Mesenteric fat pad (tissue), 1 donor: ENCODE data around the gene TBC1D22A. TPM values are rescaled to one million over a fixed set of nuclear protein-coding genes. Genes with fewer than 3 reads are reported as not detected.
"Not testable (repeated sequence)": the region's sequence is repeated elsewhere in the genome, so short reads cannot be mapped to it uniquely, and the experiment has no call there.

Source experiments
- DNase-seq: peaks from one replicate; pipeline ENCODE4 v3.0.0-alpha.2; 2020; ENCODE audit warnings: low spot score
- total RNA-seq: library from RNA; stranded (reverse); fragmentation: NEBNext Ultra II Directional; extraction: Animal tissue kit (Norgen Biotek cat#: 25700); gene quantifications from one replicate; pipeline ENCODE4 v1.2.1, GENCODE V29; 2021
- donor health status: DM: yes; HTN: yes; CAD: no.

Gene TBC1D22A
- total RNA-seq, 1 donor from 2014 or later, result 24.5 TPM

DNA sequence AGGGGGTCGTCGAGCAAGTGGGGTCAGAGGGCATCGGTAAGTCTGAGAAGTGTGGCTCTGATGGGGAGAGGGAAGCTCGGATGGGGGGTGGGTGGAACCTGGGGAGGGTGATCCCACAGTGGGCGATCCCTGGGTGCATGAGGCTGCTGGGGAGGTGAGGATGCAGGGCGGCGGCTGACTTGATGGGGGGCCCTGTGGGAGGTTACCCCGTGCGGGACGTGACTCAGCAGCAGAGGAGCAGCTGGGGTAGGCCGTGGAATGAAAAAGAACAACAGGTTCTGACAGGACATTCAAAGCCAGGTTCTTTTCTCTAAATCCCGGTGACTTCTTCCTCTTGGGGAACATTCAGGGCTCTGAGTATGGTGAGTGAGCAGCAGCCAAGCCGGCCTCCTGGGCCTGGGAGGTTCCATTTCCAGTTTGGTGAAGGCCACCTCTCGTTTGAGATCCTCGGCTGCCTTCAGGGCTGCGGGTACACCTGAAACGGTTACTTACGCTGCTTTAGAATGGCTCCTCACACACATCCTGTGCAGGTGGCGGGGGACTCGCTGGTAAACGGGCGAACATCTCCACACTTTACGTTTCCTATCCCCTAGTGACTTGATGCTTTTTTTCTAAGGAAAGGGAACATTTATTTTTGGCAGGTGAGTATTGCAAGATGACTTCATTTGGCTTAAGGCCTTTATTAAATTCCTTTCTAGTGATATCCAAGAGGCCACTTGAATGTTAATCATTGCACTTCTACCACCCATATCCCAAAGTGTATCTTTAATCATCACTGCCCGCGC, 278.2 kb downstream of the TBC1D22A start:
- DNase-seq, result no peak

DNA sequence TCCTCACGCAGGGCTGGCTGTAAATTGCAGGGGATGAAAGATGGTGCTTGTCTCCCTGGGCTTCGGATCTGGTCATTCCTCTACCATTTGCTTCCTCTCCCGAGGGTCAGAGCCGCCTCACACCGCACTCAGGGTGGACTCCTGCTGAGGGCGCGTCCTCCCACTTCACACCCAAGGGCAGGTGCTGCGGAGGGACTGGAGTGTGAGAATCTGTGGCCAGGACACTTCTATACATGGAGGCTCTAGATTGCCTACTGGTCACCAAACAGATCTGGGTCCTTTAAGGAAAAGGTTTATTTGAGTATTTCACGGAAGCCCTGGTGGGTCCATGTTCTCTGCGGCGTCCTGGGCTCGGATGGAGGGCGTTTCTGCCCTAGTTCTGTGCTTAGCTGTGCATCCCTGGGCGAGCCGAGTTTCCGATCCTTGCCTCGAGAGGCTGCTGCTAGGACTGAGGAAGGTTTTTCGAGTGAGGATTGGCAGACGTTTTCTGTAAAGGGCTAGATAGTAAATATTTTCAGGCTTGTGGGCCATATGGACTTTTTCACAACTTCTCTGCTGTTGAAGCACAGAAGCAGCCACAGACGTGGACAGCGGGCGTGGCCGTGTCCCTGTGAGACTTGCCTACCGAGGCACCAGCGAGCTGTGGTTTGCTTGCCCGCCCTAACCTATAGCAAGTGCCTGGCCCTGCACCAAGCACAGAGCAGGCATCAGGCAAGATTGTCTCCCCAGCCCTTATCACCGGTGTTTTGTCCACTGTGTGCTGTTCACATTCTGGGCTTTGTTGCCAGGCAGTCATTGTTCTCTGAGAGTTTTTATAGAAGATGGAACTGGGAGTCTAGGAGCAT, 279.0 kb downstream of the TBC1D22A start:
- DNase-seq, result no peak

- DNase-seq, result no peak
Measured at GRCh38 chr22:47042116-47042825, 279.8 kb downstream of the TBC1D22A start.

DNA sequence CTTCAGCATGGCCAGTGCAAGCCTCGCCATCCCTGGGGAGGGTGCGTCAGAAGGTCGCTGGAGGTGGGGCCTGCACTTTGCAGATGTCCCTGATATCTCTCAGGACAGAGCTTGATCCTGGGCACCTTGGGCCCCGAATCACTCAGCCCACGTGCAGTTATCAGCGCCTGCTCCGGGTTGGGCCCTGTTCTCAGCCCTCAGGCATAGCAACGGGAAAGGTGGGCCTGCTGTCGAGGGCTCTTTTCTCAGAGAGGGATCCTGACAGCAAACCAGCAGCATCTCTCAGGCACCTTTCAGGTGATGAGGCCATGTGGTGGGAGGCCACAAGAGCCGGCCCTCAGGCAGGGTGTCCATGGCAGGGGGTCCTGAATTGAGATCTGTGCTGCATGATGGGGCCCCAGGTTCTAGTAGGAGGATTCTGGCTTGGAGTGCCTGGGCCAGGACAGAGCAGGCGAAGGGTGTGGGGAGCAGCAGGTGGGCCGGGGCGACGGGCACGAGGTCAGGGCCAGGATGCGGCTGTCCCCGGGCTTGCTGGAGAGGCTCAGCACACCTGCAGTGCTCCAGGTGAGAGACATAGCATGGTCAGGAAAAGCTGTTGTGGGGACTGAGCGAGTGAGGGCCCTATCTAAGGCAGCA, 280.5 kb downstream of the TBC1D22A start:
- DNase-seq, result no peak

DNA sequence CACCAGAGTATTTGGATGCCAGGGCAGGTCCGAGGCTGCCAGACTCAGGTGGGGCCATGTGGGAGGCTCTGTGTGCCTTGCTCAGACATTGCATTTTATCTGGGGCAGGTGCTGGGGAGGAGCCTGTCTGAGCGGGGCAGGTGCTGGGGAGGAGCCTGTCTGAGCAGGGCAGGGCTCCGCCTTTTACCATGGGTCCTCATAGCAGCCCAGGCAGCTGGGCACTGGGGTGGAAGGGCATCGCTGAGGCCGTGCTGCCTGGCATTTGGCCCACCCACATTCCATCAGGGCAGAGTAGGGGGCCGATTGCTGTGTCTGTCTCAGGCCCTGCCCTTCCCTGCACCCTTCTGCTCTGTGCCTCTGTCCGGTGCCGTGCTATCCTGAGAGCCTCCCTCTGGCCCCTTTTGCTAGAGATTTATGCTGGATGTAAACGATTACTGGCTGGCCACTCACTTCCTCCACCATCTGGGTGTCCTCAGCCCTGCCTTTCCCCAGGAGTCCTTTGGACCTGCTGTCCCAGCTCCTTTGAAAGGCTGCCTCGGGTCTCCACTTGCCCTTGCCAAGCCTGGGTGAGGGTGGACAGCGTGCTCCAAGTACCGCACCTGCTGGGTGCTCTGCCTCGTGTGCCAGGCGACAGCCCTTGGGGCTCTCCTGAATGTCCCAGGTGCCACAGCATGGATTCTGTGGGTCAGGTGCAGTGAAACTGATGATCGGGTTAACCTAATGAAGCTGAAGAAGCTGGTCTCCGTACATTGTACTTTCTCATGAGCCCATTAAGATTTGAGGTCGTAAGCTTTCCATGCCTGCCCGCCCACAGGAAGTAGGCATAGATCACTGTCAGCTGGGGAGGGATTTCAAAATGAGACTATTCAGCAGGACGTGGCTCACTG, 281.6 kb downstream of the TBC1D22A start:
- DNase-seq, result no peak

GRCh38 chr22:47044722-47045535, 282.5 kb downstream of the TBC1D22A start:
- no peak for DNase-seq

- DNase-seq, result no peak
Measured at GRCh38 chr22:47045691-47046410, 283.4 kb downstream of the TBC1D22A start.

DNA sequence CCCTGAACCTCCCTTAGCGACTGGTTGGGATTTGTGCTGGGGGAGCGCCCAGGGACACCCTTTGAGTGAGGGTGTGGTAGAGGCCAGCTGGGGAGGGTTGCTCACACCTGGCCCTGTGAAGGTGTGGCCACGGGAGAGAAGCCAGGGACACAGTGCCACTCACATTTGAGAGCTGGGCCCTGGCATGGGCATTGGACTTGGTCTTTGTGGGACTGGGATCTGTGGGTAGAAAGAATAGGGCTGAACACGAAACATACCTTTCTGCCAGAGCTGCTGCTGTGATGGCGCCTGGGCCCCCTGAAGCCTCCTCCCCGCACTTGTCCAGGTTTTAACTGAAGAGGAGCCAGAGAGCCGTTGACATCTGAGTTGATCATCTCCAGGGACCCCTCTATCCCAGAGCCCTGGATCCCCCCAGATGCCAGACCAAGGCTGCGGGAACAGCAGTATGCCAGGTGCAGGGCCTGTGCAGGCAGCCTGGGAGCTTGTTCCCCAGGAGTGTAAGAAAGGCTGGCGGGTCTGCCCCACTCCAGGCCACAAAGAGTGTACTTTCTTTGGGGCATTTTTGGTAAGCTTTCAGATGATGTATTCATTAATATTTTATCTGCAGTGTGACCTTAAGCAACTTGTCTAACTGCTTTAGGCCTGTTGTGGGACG, 284.1 kb downstream of the TBC1D22A start:
- no peak for DNase-seq

GRCh38 chr22:47047321-47048122, 285.1 kb downstream of the TBC1D22A start:
- DNase-seq, result no peak

- DNase-seq, result no peak
Measured at GRCh38 chr22:47048123-47049077, 285.9 kb downstream of the TBC1D22A start.

DNA sequence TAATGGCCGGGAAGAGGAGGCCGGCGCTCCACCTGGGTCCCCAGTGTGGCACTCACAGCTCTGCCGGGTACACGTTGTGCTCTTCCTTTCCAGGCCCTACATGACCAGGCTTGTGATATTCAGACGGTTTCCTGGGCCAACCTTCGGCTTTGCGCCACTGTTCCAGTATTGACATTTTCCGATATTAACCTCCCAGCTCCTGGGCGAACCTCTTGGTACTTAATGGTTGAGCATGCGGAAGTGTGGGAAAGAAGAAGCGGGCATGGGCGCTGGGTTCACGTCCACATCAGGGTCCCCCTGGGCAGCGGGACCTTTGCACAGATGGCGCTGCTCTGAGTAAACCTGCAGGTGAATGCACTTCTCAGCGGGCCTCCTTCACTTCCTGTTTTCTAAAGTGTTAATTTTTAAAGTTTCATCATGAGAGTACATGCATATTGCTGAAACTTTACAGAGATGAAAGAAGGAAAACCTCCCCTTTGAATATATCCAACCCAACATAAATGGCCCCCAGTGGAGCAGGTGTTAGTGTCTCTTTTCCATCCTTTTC, 286.7 kb downstream of the TBC1D22A start:
- no peak for DNase-seq

GRCh38 chr22:47049736-47050400, 287.4 kb downstream of the TBC1D22A start:
- not testable (repeated sequence) for DNase-seq

- DNase-seq, result no peak
Measured at GRCh38 chr22:47050401-47051051, 288.1 kb downstream of the TBC1D22A start.

- DNase-seq, result no peak
Measured at GRCh38 chr22:47051441-47052071, 289.1 kb downstream of the TBC1D22A start.
